A673 (cell line): ENCODE data around the gene PCBP4. TPM values are rescaled to one million over a fixed set of nuclear protein-coding genes. Genes with fewer than 3 reads are reported as not detected.

Experiments
- BruUV-seq: library from RNA; stranded (reverse); fragments of 400-500 nt; replicated peaks from 2 replicates; lab custom pipeline; 2021; lab: Mats Ljungman, UMichigan
- CTCF ChIA-PET: fragments of 300-600 bp; sonication (Branson Sonifier 250); formaldehyde crosslinking; loops from one replicate; lab custom pipeline; 2022; ENCODE audit warnings: antibody characterized with exemption; lab: Charles Lee
- POLR2A ChIA-PET: fragments of 300-600 bp; sonication (Branson Sonifier 250); formaldehyde crosslinking; loops from one replicate; lab custom pipeline; 2022; ENCODE audit warnings: antibody characterized with exemption; ENCODE audit not compliant: low non-redundant PET; lab: Charles Lee
- DNase-seq: peaks from one replicate; pipeline ENCODE4 v3.0.0-alpha.2; 2015; ENCODE audit warnings: low spot score
- H3K27ac ChIP-seq: fragments of 200-600 bp; sonication (generic); 2 replicates; pipeline ENCODE4 v1.5.1; 2016; ENCODE audit warnings: mixed run types, low read depth, mild to moderate bottlenecking, mixed read lengths, antibody characterized with exemption, low read length; ENCODE audit not compliant: poor library complexity, severe bottlenecking
- H3K27me3 ChIP-seq: fragments of 200-600 bp; sonication (generic); replicated peaks from 2 replicates; pipeline ENCODE4 v1.6.1; 2017; ENCODE audit warnings: mixed run types, low read depth, mild to moderate bottlenecking, mixed read lengths, antibody characterized with exemption, low read length; ENCODE audit not compliant: insufficient read depth, poor library complexity
- H3K36me3 ChIP-seq: fragments of 200-600 bp; sonication (generic); 2 replicates; pipeline ENCODE4 v1.6.1; 2016; ENCODE audit warnings: mixed run types, mild to moderate bottlenecking, mixed read lengths, antibody characterized with exemption, low read length; ENCODE audit not compliant: insufficient read depth, poor library complexity, severe bottlenecking
- H3K4me1 ChIP-seq: fragments of 200-600 bp; sonication (generic); 2 replicates; pipeline ENCODE4 v1.6.1; 2017; ENCODE audit warnings: mixed run types, mild to moderate bottlenecking, mixed read lengths, antibody characterized with exemption, low read length; ENCODE audit not compliant: insufficient read depth, poor library complexity, severe bottlenecking
- H3K4me3 ChIP-seq: fragments of 200-600 bp; sonication (generic); 2 replicates; pipeline ENCODE4 v1.5.1; 2016; ENCODE audit warnings: low read depth, mixed run types, mild to moderate bottlenecking, mixed read lengths, low read length; ENCODE audit not compliant: poor library complexity, severe bottlenecking
- H3K9me3 ChIP-seq: fragments of 200-600 bp; sonication (generic); 2 replicates; pipeline ENCODE4 v1.6.1; 2016; ENCODE audit warnings: mixed run types, low read depth, mild to moderate bottlenecking, mixed read lengths, antibody characterized with exemption, low read length; ENCODE audit not compliant: poor library complexity, severe bottlenecking
- CTCF ChIP-seq: fragments of 300-800, 200-600 bp; sonication (generic); conservative IDR thresholded peaks from 2 replicates; pipeline ENCODE4 v1.5.1; 2017; ENCODE audit warnings: low read depth, mild to moderate bottlenecking, antibody characterized with exemption, low read length, moderate library complexity, mixed read lengths
- EZH2 ChIP-seq: fragments of 200-600 bp; sonication (generic); IDR thresholded peaks from 2 replicates; pipeline ENCODE4 v1.6.1; 2017; ENCODE audit warnings: borderline replicate concordance, low read depth, mild to moderate bottlenecking, mixed read lengths, antibody characterized with exemption, low read length; ENCODE audit not compliant: poor library complexity, severe bottlenecking
- intact Hi-C: fragments of 100-400 bp; cut with micrococcal nuclease; formaldehyde crosslinking; loops from one replicate; pipeline ENCODE4 v1.10.0; 2022; ENCODE audit not compliant: unreplicated experiment
- total RNA-seq: library from RNA; stranded (reverse); gene quantifications from 2 replicates; pipeline ENCODE4 v1.2.3, GENCODE V29; 2021

PCBP4 gene
- total RNA-seq, 1 experiment from 2014 or later, result 5.3 TPM

GRCh38 chr3:51966922-51967383 lies 301 bp downstream of the PCBP4 start:
- peak overlapping the region; percentile 42 for H3K4me3 ChIP-seq
- BruUV-seq, result no TSS peak
- intact Hi-C loops, result no loop called here
- H3K27ac ChIP-seq, result peak overlapping the region; percentile 30
- ChIA-PET CTCF (interaction anchor here (0.6 kb wide), 1 partner anchor 1351 kb away, joined by 3 read pairs; no protein-coding TSS in a partner anchor), POLR2A (interaction anchor here (0.6 kb wide), 1 partner anchor 582 kb away, joined by 3 read pairs; the partner anchor contains the start of gene MANF)
- no peaks in the 10 kb centered on the region for H3K27me3 ChIP-seq
- no peaks in the 10 kb centered on the region for H3K36me3 ChIP-seq
- H3K4me1 ChIP-seq, result no peaks in the 10 kb centered on the region
- no peak for DNase-seq
- TF ChIP-seq CTCF, result no peak
- TF ChIP-seq EZH2, result no peak
- H3K9me3 ChIP-seq, result no peaks in the 10 kb centered on the region

- no peaks in the 10 kb centered on the region for H3K36me3 ChIP-seq
- no peaks in the 10 kb centered on the region for H3K4me1 ChIP-seq
- ChIA-PET CTCF (no interaction called here), POLR2A (interaction anchor here (0.6 kb wide), 1 partner anchor 582 kb away, joined by 3 read pairs; the partner anchor contains the start of gene MANF)
- H3K4me3 ChIP-seq, result peak overlapping the region; percentile 42
- intact Hi-C loops, result no loop called here
- no peak for DNase-seq
- no TSS peak for BruUV-seq
- H3K27ac ChIP-seq, result no peak overlapping the region
- TF ChIP-seq EZH2 (no peak), CTCF (no peak)
- H3K9me3 ChIP-seq, result no peaks in the 10 kb centered on the region
- H3K27me3 ChIP-seq, result no peaks in the 10 kb centered on the region
Observed at GRCh38 chr3:51966486-51966885, 768 bp downstream of the PCBP4 start.

- BruUV-seq, result no TSS peak
- DNase-seq, result no peak
- ChIA-PET POLR2A (interaction anchor here (0.6 kb wide), 1 partner anchor 581 kb away, joined by 3 read pairs; the partner anchor contains the start of gene MANF), CTCF (no interaction called here)
- TF ChIP-seq EZH2 (no peak), CTCF (no peak)
- Histone ChIP-seq H3K4me1 (no peaks in the 10 kb centered on the region), H3K27me3 (no peaks in the 10 kb centered on the region), H3K4me3 (no peak overlapping the region), H3K36me3 (no peaks in the 10 kb centered on the region), H3K27ac (no peak overlapping the region), H3K9me3 (no peaks in the 10 kb centered on the region)
- intact Hi-C loops, result no loop called here
Observed at GRCh38 chr3:51966016-51966415, 1.2 kb downstream of the PCBP4 start.
